ENCODE measurements around the gene NKX2-3. TPM values are rescaled to one million over a fixed set of nuclear protein-coding genes. Genes with fewer than 3 reads are reported as not detected.

The NKX2-3 gene
- total and polyA plus RNA-seq, 2 of the 8 experiments (the other 6 are each of a cell fraction or from before 2014, with no cell fraction given), result not detected

DNA sequence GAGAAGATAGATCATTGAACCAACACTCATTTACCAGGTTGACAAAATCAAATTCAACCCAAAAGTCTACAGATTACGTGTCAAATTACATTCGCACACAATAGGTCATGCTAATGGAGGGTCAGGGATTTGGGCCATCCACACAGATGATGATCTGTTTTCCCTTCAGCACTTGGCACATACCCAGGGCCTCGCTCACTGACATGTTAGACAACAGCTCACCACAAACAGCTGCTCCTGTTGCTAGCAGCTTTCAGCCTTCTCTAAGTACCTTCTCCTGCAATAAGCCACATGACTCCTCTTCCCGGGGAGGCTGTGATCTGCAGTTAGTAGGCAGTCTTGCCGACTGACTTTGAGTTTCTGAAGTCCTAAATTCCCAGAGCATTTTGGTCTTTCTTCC, 18.4 kb downstream of the NKX2-3 start:
- no peak for DNase-seq (ENCODE audit: low read depth in 1 of 2, low spot score in 2 of 2)
- CTCF ChIA-PET (ENCODE audit: partially characterized antibody), result interaction anchor here (0.9 to 9.0 kb wide), 6 partner anchors 9 to 115 kb away, joined by 3 to 74 read pairs (median 12); no protein-coding TSS in a partner anchor
- TF ChIP-seq, protein P1, sequence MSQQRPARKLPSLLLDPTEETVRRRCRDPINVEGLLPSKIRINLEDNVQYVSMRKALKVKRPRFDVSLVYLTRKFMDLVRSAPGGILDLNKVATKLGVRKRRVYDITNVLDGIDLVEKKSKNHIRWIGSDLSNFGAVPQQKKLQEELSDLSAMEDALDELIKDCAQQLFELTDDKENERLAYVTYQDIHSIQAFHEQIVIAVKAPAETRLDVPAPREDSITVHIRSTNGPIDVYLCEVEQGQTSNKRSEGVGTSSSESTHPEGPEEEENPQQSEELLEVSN (IDR thresholded peaks at IDR 0.05), result no peak
- TF ChIP-seq, protein P2, sequence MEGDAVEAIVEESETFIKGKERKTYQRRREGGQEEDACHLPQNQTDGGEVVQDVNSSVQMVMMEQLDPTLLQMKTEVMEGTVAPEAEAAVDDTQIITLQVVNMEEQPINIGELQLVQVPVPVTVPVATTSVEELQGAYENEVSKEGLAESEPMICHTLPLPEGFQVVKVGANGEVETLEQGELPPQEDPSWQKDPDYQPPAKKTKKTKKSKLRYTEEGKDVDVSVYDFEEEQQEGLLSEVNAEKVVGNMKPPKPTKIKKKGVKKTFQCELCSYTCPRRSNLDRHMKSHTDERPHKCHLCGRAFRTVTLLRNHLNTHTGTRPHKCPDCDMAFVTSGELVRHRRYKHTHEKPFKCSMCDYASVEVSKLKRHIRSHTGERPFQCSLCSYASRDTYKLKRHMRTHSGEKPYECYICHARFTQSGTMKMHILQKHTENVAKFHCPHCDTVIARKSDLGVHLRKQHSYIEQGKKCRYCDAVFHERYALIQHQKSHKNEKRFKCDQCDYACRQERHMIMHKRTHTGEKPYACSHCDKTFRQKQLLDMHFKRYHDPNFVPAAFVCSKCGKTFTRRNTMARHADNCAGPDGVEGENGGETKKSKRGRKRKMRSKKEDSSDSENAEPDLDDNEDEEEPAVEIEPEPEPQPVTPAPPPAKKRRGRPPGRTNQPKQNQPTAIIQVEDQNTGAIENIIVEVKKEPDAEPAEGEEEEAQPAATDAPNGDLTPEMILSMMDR (IDR thresholded peaks at IDR 0.05; ENCODE audit: control extremely low read depth in 1 of 3, insufficient read depth in 1 of 3, low read depth in 1 of 3, low read length in 3 of 3), result no peak
- TF ChIP-seq POLR2AphosphoS5 (IDR thresholded peaks at IDR 0.05; ENCODE audit: low read depth, low read length), result no peak
- TF ChIP-seq GABPA (IDR thresholded peaks at IDR 0.05; ENCODE audit: borderline replicate concordance, insufficient read depth, low read length), result no peak
- TF ChIP-seq, protein P3, sequence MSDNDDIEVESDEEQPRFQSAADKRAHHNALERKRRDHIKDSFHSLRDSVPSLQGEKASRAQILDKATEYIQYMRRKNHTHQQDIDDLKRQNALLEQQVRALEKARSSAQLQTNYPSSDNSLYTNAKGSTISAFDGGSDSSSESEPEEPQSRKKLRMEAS (IDR thresholded peaks at IDR 0.05), result no peak
- no peak for TF ChIP-seq KDM1A (IDR thresholded peaks at IDR 0.05; ENCODE audit: borderline replicate concordance, low read length)
- no peak for TF ChIP-seq POLR2A (IDR thresholded peaks at IDR 0.05; ENCODE audit: control extremely low read depth in 1 of 2, low read depth in 2 of 2, low read length in 2 of 2)
- TF ChIP-seq RBBP5 (IDR thresholded peaks at IDR 0.05; ENCODE audit: borderline replicate concordance, low read depth, low read length), result no peak
- no peak for TF ChIP-seq NRF1 (IDR thresholded peaks at IDR 0.05; ENCODE audit: low read depth, low read length)
- TF ChIP-seq RFX5 (IDR thresholded peaks at IDR 0.05; ENCODE audit: borderline replicate concordance, low read depth, low read length), result no peak
- TF ChIP-seq JUND (IDR thresholded peaks at IDR 0.05; ENCODE audit: low read length), result no peak

More for the DNA sequence above, 18.4 kb downstream of the NKX2-3 start:
- no peak overlapping the region for H4K91ac ChIP-seq (replicated peaks; ENCODE audit: insufficient read length, low read length)
- no peaks in the 10 kb centered on the region for H3K79me1 ChIP-seq (ENCODE audit: low read depth, low read length)
- no peak overlapping the region for H2AK5ac ChIP-seq (ENCODE audit: low read depth, low read length)
- H3K23ac ChIP-seq (ENCODE audit: insufficient read length), result no peak overlapping the region
- no peaks in the 10 kb centered on the region for H3K36me3 ChIP-seq (ENCODE audit: control insufficient read depth in 2 of 4, insufficient read depth in 4 of 4, low read length in 3 of 4)
- WGBS, 2 experiments (ENCODE audit: extremely low coverage in 1 of 2, insufficient coverage in 1 of 2, insufficient read length in 1 of 2, insufficient replicate concordance in 2 of 2, low coverage in 1 of 2, low lambda C conversion rate in 2 of 2, missing lambda C conversion rate in 1 of 2), result 73% methylated on average over 5 of the region's 5 CpGs; no CpG with 5 or more reads in 1 of the 2 experiments
- no peak overlapping the region for H2BK5ac ChIP-seq (ENCODE audit: low read depth, low read length)
- no peak overlapping the region for H3K27ac ChIP-seq (ENCODE audit: low read depth, low read length)
- H4K5ac ChIP-seq (ENCODE audit: insufficient read length, low read depth, low read length), result no peak overlapping the region
- H3K4me2 ChIP-seq (ENCODE audit: insufficient read depth in 1 of 2, low read depth in 2 of 2, low read length in 2 of 2), result no peak overlapping the region
- no peak overlapping the region for H3K4ac ChIP-seq (replicated peaks; ENCODE audit: insufficient read length, low read depth, low read length)
- no peak overlapping the region for H2BK20ac ChIP-seq (ENCODE audit: low read length)
- H3K27me3 ChIP-seq (replicated peaks in 1 of 4; ENCODE audit: control insufficient read depth in 3 of 4, extremely low read depth in 1 of 4, insufficient read depth in 3 of 4, low read length in 3 of 4), result peaks cover under 1 to 10% (median 6%) of the 10 kb centered on the region in 4 experiments; a peak in 5 of 7 replicates
- H3K18ac ChIP-seq (ENCODE audit: extremely low read depth, low read length), result no peak overlapping the region
- no peaks in the 10 kb centered on the region for H3K23me2 ChIP-seq (ENCODE audit: low read depth, low read length)
- no peak overlapping the region for H2AFZ ChIP-seq (ENCODE audit: low read length)
- H4K20me1 ChIP-seq (replicated peaks in 1 of 2; ENCODE audit: control insufficient read depth in 1 of 2, insufficient read depth in 2 of 2, low read length in 2 of 2), result no peaks in the 10 kb centered on the region
- H3K4me1 ChIP-seq (replicated peaks in 1 of 4; ENCODE audit: control insufficient read depth in 3 of 4, insufficient read depth in 4 of 4, low read length in 3 of 4), result peaks cover 0 to 5% (median 1%) of the 10 kb centered on the region in 4 experiments; a peak in 2 of 7 replicates
- no peak for FAIRE-seq
- no peak overlapping the region for H3K14ac ChIP-seq (ENCODE audit: insufficient read length)
- H2BK120ac ChIP-seq (replicated peaks; ENCODE audit: low read depth, low read length), result no peak overlapping the region
- POLR2A ChIA-PET (ENCODE audit: partially characterized antibody), result no interaction called here
- H4K8ac ChIP-seq (ENCODE audit: extremely low read depth, insufficient read depth, low read length), result no peak overlapping the region
- H2BK12ac ChIP-seq (ENCODE audit: low read depth, low read length), result no peak overlapping the region
- H3K9me3 ChIP-seq (ENCODE audit: insufficient read depth in 2 of 2, low read depth in 1 of 2, low read length in 1 of 2), result no peaks in the 10 kb centered on the region
- H3K9ac ChIP-seq (replicated peaks in 1 of 4; ENCODE audit: extremely low read depth in 1 of 4, low read depth in 3 of 4, low read length in 3 of 4), result no peak overlapping the region
- no peaks in the 10 kb centered on the region for H3K79me2 ChIP-seq (ENCODE audit: control insufficient read depth in 1 of 2, insufficient read depth in 2 of 2, low read length in 2 of 2)
- H3K4me3 ChIP-seq (ENCODE audit: extremely low read depth in 1 of 4, insufficient read depth in 2 of 4, low read depth in 3 of 4, low read length in 4 of 4), result no peak overlapping the region
- H3K56ac ChIP-seq (replicated peaks; ENCODE audit: insufficient read length, low read depth, low read length), result no peak overlapping the region
- H2BK15ac ChIP-seq (ENCODE audit: low read length), result no peak overlapping the region
